Upper lobe of left lung (tissue), 6 donors: Measurements from ENCODE around the gene P2RY11. TPM values are rescaled to one million over a fixed set of nuclear protein-coding genes. Genes with fewer than 3 reads are reported as not detected.

Source experiments
- ATAC-seq, 2 donors: fragments of 200-7000 bp; cut with Tn5 transposase; one replicate each; pipeline ENCODE4 v1.9.1; 2022; ENCODE audit warnings: mild to moderate bottlenecking in 2 of 2, moderate library complexity in 2 of 2; ENCODE audit not compliant: low FRiP score in 2 of 2
- DNase-seq, 2 donors: peaks; one replicate each; pipeline ENCODE4 v3.0.0-alpha.2; 2019 to 2020
- H3K27ac ChIP-seq, 4 donors: fragments of 200-600 bp; sonication (generic); one replicate each; pipeline ENCODE4 v1.5.1; 2016 to 2019
- H3K27me3 ChIP-seq, 4 donors: fragments of 200-600 bp; sonication (generic); one replicate each; pipeline ENCODE4 v1.5.1; 2017 to 2019
- H3K36me3 ChIP-seq, 4 donors: fragments of 200-600 bp; sonication (generic); one replicate each; pipeline ENCODE4 v1.5.1; 2016 to 2019
- H3K4me1 ChIP-seq, 4 donors: fragments of 200-600 bp; sonication (generic); one replicate each; pipeline ENCODE4 v1.5.1; 2018 to 2019
- H3K4me3 ChIP-seq, 4 donors: fragments of 200-600 bp; sonication (generic); one replicate each; pipeline ENCODE4 v1.5.1; 2017 to 2019; ENCODE audit warnings: mild to moderate bottlenecking in 2 of 4, moderate library complexity in 1 of 4
- H3K9me3 ChIP-seq, 4 donors: fragments of 200-600 bp; sonication (generic); one replicate each; pipeline ENCODE4 v1.5.1; 2018 to 2019
- CTCF ChIP-seq, 6 experiments: fragments of 450-650 bp in 4 of 6; fragments of 200-600 bp in 2 of 6; sonication (generic) in 2 of 6; IDR thresholded peaks; one replicate each; pipeline ENCODE4 v1.5.1; 2016 to 2019; ENCODE audit warnings: antibody characterized with exemption in 6 of 6
- EP300 ChIP-seq, 4 donors: sonication (generic); formaldehyde crosslinking; IDR thresholded peaks; one replicate each; pipeline ENCODE4 v1.5.1; 2017; ENCODE audit warnings: antibody characterized with exemption in 4 of 4, control low read depth in 2 of 4
- POLR2A ChIP-seq, 4 donors: fragments of 450-650 bp; IDR thresholded peaks; one replicate each; pipeline ENCODE4 v1.5.1; 2016 to 2017; ENCODE audit warnings: antibody characterized with exemption in 4 of 4, mild to moderate bottlenecking in 2 of 4
- POLR2AphosphoS5 ChIP-seq, 2 donors: sonication (generic); formaldehyde crosslinking; IDR thresholded peaks; one replicate each; pipeline ENCODE4 v1.5.1; 2017; ENCODE audit warnings: antibody characterized with exemption in 2 of 2
- WGBS, 2 donors: methylation state at CpG; one replicate each; pipeline ENCODE4 v1.1.5; 2017 to 2018; 5-methylcytosine and 5-hydroxymethylcytosine counted together
- total RNA-seq, 6 donors: library from RNA; depleted of rRNA in 4 of 6; stranded (reverse); fragments of >200 nt in 4 of 6; gene quantifications; one replicate each; pipeline versions ENCODE4 v1.1.0 to v1.2.1, GENCODE V29; 2016 to 2021
- donor health status: DM: no; HTN: no; CAD: no; lungs with moderate emphysema.
- donor health status: DM: no; HTN: yes; CAD: no; lungs with severe emphysema.

P2RY11 gene
- total RNA-seq, 6 donors from 2014 or later, result 5.4 to 36.7 (median 15.3) TPM

GRCh38 chr19:10141479-10141878 is 30.0 kb downstream of the P2RY11 start:
- Histone ChIP-seq H3K9me3 (no peaks in the 10 kb centered on the region), H3K27me3 (no peaks in the 10 kb centered on the region), H3K4me1 (peaks cover 0 to 9% (median 9%) of the 10 kb centered on the region in 4 donors), H3K4me3 (no peak overlapping the region), H3K36me3 (peaks cover 50 to 100% (median 97%) of the 10 kb centered on the region in 4 donors), H3K27ac (peak overlapping the region in 2 of 4 donors; percentile 58 to 79)
- TF ChIP-seq POLR2AphosphoS5 (IDR thresholded peaks at IDR 0.05), result no peak
- no peak for TF ChIP-seq POLR2A (IDR thresholded peaks at IDR 0.05)
- TF ChIP-seq CTCF (IDR thresholded peaks at IDR 0.05), result no peak
- no peak for TF ChIP-seq EP300 (IDR thresholded peaks at IDR 0.05)
- DNase-seq, result peak in 1 of 2 donors; percentile 55
- ATAC-seq, result no peak
- 94 to 98% methylated on average over 8 to 13 of the region's 13 CpGs for WGBS, 2 donors

- ATAC-seq (no peak), DNase-seq (peak in 1 of 2 donors; percentile 34)
- 89 to 98% methylated on average over 8 to 18 of the region's 18 CpGs for WGBS, 2 donors
- H3K9me3 ChIP-seq, result no peaks in the 10 kb centered on the region
- TF ChIP-seq POLR2AphosphoS5 (IDR thresholded peaks at IDR 0.05), result no peak
- no peak for TF ChIP-seq POLR2A (IDR thresholded peaks at IDR 0.05)
- TF ChIP-seq EP300 (IDR thresholded peaks at IDR 0.05), result no peak
- TF ChIP-seq CTCF (IDR thresholded peaks at IDR 0.05), result no peak
- no peak overlapping the region for H3K4me3 ChIP-seq
- H3K36me3 ChIP-seq, result peaks cover 46 to 100% (median 96%) of the 10 kb centered on the region in 4 donors
- peak overlapping the region in 3 of 4 donors; percentile 56 to 79 (median 58) for H3K27ac ChIP-seq
- peaks cover 0 to 9% (median 9%) of the 10 kb centered on the region in 4 donors for H3K4me1 ChIP-seq
- H3K27me3 ChIP-seq, result no peaks in the 10 kb centered on the region
These were observed 30.5 kb downstream of the P2RY11 start for GRCh38 chr19:10141973-10142372.

- peak in 1 of 6 experiments; percentile 21 for TF ChIP-seq CTCF (IDR thresholded peaks at IDR 0.05)
- TF ChIP-seq EP300 (IDR thresholded peaks at IDR 0.05), result no peak
- TF ChIP-seq POLR2A (IDR thresholded peaks at IDR 0.05), result peak in 1 of 4 donors; percentile 51
- H3K27ac ChIP-seq, result peak overlapping the region; percentile 22 to 80 (median 64)
- H3K27me3 ChIP-seq, result no peaks in the 10 kb centered on the region
- ATAC-seq, result peak in 1 of 2 donors; percentile 77
- WGBS, 2 donors, result 64 to 88% methylated on average over 15 of the region's 15 CpGs
- H3K36me3 ChIP-seq, result peaks cover 38 to 100% (median 90%) of the 10 kb centered on the region in 4 donors
- H3K9me3 ChIP-seq, result no peaks in the 10 kb centered on the region
- H3K4me3 ChIP-seq, result no peak overlapping the region
- H3K4me1 ChIP-seq, result peaks cover 0 to 9% (median 9%) of the 10 kb centered on the region in 4 donors
- peak; percentile 58 to 73 for DNase-seq
These were observed 31.3 kb downstream of the P2RY11 start for GRCh38 chr19:10142701-10143375.

- WGBS, 2 donors, result 88 to 92% methylated on average over 6 to 11 of the region's 11 CpGs
- peak overlapping the region in 2 of 4 donors; percentile 58 to 80 for H3K27ac ChIP-seq
- DNase-seq, result no peak
These were observed 32.2 kb downstream of the P2RY11 start for GRCh38 chr19:10143681-10144080.

More at GRCh38 chr19:10143681-10144080, 32.2 kb downstream of the P2RY11 start:
- Histone ChIP-seq H3K36me3 (peaks cover 35 to 98% (median 86%) of the 10 kb centered on the region in 4 donors), H3K9me3 (no peaks in the 10 kb centered on the region), H3K4me1 (peaks cover 0 to 9% (median 9%) of the 10 kb centered on the region in 4 donors), H3K27me3 (no peaks in the 10 kb centered on the region), H3K4me3 (no peak overlapping the region)
- no peak for TF ChIP-seq POLR2A (IDR thresholded peaks at IDR 0.05)
- no peak for TF ChIP-seq EP300 (IDR thresholded peaks at IDR 0.05)
- no peak for TF ChIP-seq POLR2AphosphoS5 (IDR thresholded peaks at IDR 0.05)
- TF ChIP-seq CTCF (IDR thresholded peaks at IDR 0.05), result no peak
- no peak for ATAC-seq
